ENCODE data around the gene STYXL2. TPM values are rescaled to one million over a fixed set of nuclear protein-coding genes. Genes with fewer than 3 reads are reported as not detected.
A peak's percentile ranks its signal among the peaks of the same experiment; 100 is the strongest.

Gene STYXL2
- total RNA-seq, 6 experiments from 2014 or later, result not detected

DNA sequence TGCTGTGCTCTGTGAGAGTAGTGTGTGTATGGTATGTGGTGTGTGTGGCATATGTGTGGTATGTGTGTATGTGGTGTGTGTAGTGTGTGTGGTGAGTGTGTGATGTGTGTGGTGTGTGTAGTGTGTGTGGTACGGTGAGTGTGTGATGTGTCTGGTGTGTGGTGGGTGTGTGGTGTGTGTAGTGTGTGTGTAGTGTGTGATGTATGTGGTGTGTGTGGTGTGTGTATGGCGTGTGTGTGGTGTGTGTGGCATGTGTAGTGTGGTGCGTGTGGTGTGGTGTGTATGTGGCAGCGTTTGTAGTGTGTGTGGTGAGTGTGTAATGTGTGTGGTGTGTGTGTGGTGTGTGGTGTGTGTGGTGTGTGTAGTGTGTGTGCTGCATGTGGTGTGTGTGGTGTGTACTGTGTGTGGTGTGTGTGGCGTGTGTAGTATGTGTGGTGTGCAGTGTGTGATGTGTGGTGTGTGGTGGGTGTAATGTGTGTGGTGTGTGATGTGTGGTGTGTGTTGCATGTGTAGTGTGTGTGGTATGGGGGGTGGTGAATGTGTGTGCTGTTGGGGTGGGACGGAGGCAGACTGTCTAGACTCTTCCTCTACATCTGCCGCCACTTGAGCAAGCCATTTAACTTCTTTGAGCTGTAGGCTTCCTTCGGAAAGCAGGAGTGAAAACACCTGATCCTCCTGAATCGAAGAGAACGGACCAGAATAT, 37.2 kb upstream of the STYXL2 start:
- Mint-ChIP-seq H3K4me3 (no peak overlapping the region), H3K36me3 (ENCODE audit: low read depth) (no peaks in the 10 kb centered on the region), H3K27ac (no peak overlapping the region), H3K9me3 (no peaks in the 10 kb centered on the region), H3K4me1 (ENCODE audit: low read depth) (peaks cover 13% of the 10 kb centered on the region), H3K27me3 (ENCODE audit: insufficient read depth) (peaks cover 21% of the 10 kb centered on the region)
- no peak for DNase-seq
- TF ChIP-seq, protein P1, sequence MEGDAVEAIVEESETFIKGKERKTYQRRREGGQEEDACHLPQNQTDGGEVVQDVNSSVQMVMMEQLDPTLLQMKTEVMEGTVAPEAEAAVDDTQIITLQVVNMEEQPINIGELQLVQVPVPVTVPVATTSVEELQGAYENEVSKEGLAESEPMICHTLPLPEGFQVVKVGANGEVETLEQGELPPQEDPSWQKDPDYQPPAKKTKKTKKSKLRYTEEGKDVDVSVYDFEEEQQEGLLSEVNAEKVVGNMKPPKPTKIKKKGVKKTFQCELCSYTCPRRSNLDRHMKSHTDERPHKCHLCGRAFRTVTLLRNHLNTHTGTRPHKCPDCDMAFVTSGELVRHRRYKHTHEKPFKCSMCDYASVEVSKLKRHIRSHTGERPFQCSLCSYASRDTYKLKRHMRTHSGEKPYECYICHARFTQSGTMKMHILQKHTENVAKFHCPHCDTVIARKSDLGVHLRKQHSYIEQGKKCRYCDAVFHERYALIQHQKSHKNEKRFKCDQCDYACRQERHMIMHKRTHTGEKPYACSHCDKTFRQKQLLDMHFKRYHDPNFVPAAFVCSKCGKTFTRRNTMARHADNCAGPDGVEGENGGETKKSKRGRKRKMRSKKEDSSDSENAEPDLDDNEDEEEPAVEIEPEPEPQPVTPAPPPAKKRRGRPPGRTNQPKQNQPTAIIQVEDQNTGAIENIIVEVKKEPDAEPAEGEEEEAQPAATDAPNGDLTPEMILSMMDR (IDR thresholded peaks at IDR 0.05), result no peak

DNA sequence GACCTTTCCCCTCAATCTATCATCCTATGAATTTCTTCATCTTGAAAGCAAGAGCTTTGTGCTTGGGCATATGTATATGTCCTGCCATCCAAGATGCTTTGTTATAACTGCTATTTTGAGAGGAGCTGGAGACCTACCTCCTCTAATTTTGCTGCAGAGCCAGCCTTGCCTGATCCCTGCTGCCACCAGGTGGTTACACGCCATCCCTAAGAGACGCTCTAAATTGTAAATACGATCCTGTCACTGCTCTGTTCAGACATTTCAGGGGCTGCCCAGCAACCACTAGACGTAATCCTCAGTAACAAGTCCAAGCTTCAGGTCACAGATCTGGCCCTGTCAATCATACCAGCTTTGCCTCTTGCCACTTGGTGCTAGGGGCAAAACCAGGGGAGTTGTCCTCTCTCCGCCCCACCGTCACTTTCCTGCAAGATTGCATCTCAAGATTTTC, 36.6 kb upstream of the STYXL2 start:
- H3K27ac Mint-ChIP-seq, result no peak overlapping the region
- peak; percentile 19 for DNase-seq
- TF ChIP-seq, protein P1 (IDR thresholded peaks at IDR 0.05), result peak; percentile 65
- peaks cover 13% of the 10 kb centered on the region for H3K4me1 Mint-ChIP-seq (ENCODE audit: low read depth)
- no peaks in the 10 kb centered on the region for H3K36me3 Mint-ChIP-seq (ENCODE audit: low read depth)
- H3K9me3 Mint-ChIP-seq, result no peaks in the 10 kb centered on the region
- peaks cover 18% of the 10 kb centered on the region for H3K27me3 Mint-ChIP-seq (ENCODE audit: insufficient read depth)
- H3K4me3 Mint-ChIP-seq, result no peak overlapping the region

DNA sequence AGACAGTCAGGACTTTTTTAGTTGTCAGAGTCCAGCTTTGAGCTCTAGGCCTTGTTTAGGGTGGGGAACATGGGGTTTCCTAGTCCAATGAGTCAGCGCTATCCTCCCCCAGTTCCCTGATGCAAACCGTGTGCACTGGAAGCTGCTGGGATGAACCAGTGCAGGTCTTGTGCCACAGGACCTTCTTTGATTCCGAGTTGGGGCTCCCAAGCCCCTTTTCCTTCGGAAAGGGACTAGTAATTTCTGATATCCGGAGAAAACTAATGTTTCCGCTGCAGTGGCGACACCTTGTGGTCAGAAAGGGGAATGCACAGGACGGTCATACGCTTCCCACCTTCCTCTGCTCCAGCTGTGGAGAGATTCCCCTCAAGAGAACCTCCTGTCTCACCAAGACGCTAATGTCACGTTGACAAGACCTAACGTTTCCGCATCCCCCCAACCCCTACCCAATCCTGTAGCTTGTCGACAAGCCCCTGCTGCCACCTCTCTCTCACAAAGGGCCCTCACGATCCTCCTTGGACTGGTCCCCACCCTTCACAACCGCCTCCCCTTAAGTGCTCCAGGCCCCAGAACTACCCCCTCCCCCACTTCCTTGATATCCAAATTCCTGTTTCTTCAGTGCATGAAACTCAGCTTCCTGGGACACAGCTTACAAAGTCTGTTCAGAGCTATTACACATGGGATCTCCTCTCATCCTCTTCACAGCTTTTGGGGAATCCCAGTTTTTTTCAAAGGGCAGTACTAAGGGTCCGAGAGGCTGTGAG, 34.6 kb upstream of the STYXL2 start:
- Mint-ChIP-seq H3K36me3 (ENCODE audit: low read depth) (no peaks in the 10 kb centered on the region), H3K4me3 (peak overlapping the region; percentile 69), H3K27me3 (ENCODE audit: insufficient read depth) (peaks cover 16% of the 10 kb centered on the region), H3K9me3 (no peaks in the 10 kb centered on the region), H3K4me1 (ENCODE audit: low read depth) (peaks cover 13% of the 10 kb centered on the region), H3K27ac (no peak overlapping the region)
- TF ChIP-seq, protein P1 (IDR thresholded peaks at IDR 0.05), result peak; percentile 97
- peak; percentile 32 for DNase-seq

DNA sequence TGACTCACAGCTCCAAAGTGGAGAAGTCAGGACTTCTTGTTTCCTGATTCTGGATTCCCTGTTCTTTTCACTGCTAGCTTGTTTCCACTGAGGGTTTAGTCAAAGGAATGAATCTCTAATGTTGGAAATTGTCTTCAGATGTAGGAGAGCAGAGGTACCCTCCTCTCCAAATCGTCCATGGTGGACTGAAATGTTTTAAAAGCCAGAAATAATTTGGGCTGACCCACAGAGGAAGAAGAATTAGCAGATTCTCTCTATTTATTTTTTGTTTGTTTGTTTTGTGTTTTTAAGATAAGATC, 34.1 kb upstream of the STYXL2 start:
- Mint-ChIP-seq H3K27ac (no peak overlapping the region), H3K27me3 (ENCODE audit: insufficient read depth) (peaks cover 11% of the 10 kb centered on the region), H3K4me3 (no peak overlapping the region; the same call in 1 of the 2 replicates), H3K4me1 (ENCODE audit: low read depth) (peaks cover 13% of the 10 kb centered on the region), H3K9me3 (no peaks in the 10 kb centered on the region), H3K36me3 (ENCODE audit: low read depth) (no peaks in the 10 kb centered on the region)
- no peak for DNase-seq
- TF ChIP-seq, protein P1 (IDR thresholded peaks at IDR 0.05), result no peak

DNA sequence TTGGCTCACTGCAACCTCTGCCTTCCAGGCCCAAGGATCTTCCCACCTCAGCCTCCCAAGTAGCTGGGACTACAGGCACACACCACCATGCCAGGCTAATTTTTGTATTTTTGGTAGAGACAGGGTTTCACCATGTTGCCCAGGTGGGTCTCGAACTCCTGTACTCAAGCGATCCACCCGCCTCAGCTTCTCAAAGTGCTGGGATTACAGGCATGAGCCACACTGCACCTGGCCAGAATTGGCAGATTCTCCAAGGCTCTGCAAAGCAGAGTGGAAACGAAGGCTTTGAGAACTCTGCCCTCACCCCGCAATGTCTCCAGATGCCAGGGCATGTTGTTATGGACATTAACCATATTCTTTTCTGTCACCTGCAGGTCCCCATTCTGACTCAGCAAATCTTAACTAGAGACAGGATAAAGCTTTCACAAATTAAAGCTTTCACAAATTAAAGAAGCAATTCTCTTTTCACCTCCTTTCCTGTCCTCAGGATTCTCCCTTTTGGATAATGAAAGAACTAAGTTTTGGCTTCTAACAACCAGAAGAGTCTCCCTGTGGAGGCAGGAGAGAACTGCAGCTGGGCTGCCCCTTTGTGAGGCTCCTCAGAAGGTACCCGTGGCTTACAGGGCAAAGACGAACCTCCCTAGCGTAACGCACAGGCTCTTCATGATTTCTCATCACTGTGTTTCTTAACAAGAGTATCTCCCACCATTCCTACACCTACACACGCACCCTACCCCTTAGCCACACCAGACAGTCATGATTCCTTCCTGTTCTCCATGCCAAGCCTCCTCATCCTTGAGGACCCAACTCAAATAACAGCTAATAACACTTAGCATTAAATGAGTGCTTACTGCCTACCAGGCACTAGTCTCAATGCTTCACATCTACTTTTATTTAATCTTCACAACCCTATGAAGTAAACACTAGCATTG, 33.5 kb upstream of the STYXL2 start:
- TF ChIP-seq, protein P1 (IDR thresholded peaks at IDR 0.05), result peak; percentile 53
- Mint-ChIP-seq H3K4me1 (ENCODE audit: low read depth) (peaks cover 13% of the 10 kb centered on the region), H3K4me3 (no peak overlapping the region), H3K27ac (no peak overlapping the region), H3K36me3 (ENCODE audit: low read depth) (no peaks in the 10 kb centered on the region), H3K9me3 (no peaks in the 10 kb centered on the region), H3K27me3 (ENCODE audit: insufficient read depth) (peaks cover 16% of the 10 kb centered on the region)
- DNase-seq, result peak; percentile 12

Data from HFFc6 (cell line).